Measurements from ENCODE around the gene RBM20.

Gene RBM20

GRCh38 chr10:110751850-110752249, 107.7 kb downstream of the RBM20 start:
- TF ChIP-seq, protein P1, sequence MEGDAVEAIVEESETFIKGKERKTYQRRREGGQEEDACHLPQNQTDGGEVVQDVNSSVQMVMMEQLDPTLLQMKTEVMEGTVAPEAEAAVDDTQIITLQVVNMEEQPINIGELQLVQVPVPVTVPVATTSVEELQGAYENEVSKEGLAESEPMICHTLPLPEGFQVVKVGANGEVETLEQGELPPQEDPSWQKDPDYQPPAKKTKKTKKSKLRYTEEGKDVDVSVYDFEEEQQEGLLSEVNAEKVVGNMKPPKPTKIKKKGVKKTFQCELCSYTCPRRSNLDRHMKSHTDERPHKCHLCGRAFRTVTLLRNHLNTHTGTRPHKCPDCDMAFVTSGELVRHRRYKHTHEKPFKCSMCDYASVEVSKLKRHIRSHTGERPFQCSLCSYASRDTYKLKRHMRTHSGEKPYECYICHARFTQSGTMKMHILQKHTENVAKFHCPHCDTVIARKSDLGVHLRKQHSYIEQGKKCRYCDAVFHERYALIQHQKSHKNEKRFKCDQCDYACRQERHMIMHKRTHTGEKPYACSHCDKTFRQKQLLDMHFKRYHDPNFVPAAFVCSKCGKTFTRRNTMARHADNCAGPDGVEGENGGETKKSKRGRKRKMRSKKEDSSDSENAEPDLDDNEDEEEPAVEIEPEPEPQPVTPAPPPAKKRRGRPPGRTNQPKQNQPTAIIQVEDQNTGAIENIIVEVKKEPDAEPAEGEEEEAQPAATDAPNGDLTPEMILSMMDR (IDR thresholded peaks at IDR 0.05; ENCODE audit: low read depth, low read length, missing control alignments) = no peak
- DNase-seq (ENCODE audit: low read depth) = no peak
- no peak overlapping the region for H3K4me3 ChIP-seq (ENCODE audit: low read depth, low read length)

- H3K4me3 ChIP-seq (ENCODE audit: low read depth, low read length) = no peak overlapping the region
- DNase-seq (ENCODE audit: low read depth) = no peak
- TF ChIP-seq, protein P1 (IDR thresholded peaks at IDR 0.05; ENCODE audit: low read depth, low read length, missing control alignments) = no peak
Observed at GRCh38 chr10:110753462-110753861, 109.3 kb downstream of the RBM20 start.

DNA sequence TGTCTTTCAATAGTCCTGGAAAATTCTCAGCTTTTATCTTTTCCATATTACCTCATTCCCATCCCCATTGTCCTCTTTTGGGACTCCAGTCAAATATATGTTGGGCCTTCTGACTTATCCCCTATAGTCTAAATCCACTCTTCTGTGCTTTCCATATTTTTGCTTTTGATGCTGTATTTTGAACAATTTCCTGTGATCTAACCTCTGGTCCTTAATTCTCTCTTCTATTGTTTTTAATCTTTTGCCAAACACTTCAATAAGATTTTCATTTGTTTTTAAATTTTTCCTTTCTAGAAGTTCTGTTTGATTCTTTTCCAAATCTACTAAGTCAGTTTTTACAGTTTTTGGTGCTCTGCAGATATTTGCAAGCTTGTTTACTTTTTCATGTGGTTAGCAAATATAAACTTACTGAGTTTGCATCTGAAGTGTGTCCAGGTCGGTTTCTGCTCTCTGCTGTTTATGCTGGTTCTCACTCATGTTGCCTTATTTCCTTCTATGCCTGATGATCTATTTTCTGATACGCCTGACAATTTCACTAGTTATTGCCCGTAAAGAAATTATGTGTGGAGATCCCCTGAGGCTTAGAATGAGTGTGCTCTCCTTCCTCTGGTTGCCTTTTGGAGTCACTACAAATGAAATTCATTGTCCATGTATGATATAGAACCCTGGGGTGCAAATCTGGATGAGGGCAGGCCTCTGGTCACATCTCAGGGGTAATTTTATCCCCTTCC, 110.4 kb downstream of the RBM20 start:
- TF ChIP-seq, protein P1 (IDR thresholded peaks at IDR 0.05; ENCODE audit: low read depth, low read length, missing control alignments) = no peak
- no peak overlapping the region for H3K4me3 ChIP-seq (ENCODE audit: low read depth, low read length)
- no peak for DNase-seq (ENCODE audit: low read depth)

- TF ChIP-seq, protein P1 (IDR thresholded peaks at IDR 0.05; ENCODE audit: low read depth, low read length, missing control alignments) = no peak
- no peak overlapping the region for H3K4me3 ChIP-seq (ENCODE audit: low read depth, low read length)
- no peak for DNase-seq (ENCODE audit: low read depth)
Observed at GRCh38 chr10:110755781-110756180, 111.6 kb downstream of the RBM20 start.

- H3K4me3 ChIP-seq (ENCODE audit: low read depth, low read length) = no peak overlapping the region
- no peak for DNase-seq (ENCODE audit: low read depth)
- TF ChIP-seq, protein P1 (IDR thresholded peaks at IDR 0.05; ENCODE audit: low read depth, low read length, missing control alignments) = no peak
Observed at GRCh38 chr10:110756876-110757275, 112.7 kb downstream of the RBM20 start.

GRCh38 chr10:110757586-110757985, 113.5 kb downstream of the RBM20 start:
- no peak overlapping the region for H3K4me3 ChIP-seq (ENCODE audit: low read depth, low read length)
- DNase-seq (ENCODE audit: low read depth) = no peak
- TF ChIP-seq, protein P1 (IDR thresholded peaks at IDR 0.05; ENCODE audit: low read depth, low read length, missing control alignments) = no peak

Data from GM12864 (cell line).